K562 (cell line): ENCODE data around the gene KNL1. TPM values are rescaled to one million over a fixed set of nuclear protein-coding genes. Genes with fewer than 3 reads are reported as not detected.

Experiments
- L3MBTL2 ChIP-seq: fragments of 450-650 bp; IDR thresholded peaks from 2 replicates; pipeline ENCODE4 v1.6.1; 2016; ENCODE audit warnings: mild to moderate bottlenecking, moderate library complexity
- MYC ChIP-seq, 2 experiments: fragments of 250-450 bp in 1 of 2; sonication (Bioruptor Pico) in 1 of 2; IDR thresholded peaks; 2 replicates each; pipeline versions ENCODE4 v1.5.1 to v1.6.1; 2012 to 2021; ENCODE audit warnings: low read depth in 2 of 2, borderline replicate concordance in 1 of 2, improper control_type of control experiment in 1 of 2, low read length in 1 of 2, mild to moderate bottlenecking in 1 of 2, moderate library complexity in 1 of 2
- MYNN ChIP-seq, 2 experiments: sonication (generic); formaldehyde crosslinking in 1 of 2; IDR thresholded peaks; 2 replicates each; pipeline versions ENCODE4 v1.5.0 to v1.6.1; 2016 to 2020; ENCODE audit warnings: antibody characterized with exemption in 1 of 2, missing genetic modification reagents in 1 of 2
- PCBP2 ChIP-seq: fragments of 200-400 bp; formaldehyde crosslinking; IDR thresholded peaks from 2 replicates; pipeline ENCODE4 v1.6.1; 2018; ENCODE audit warnings: low read length, low read depth, mild to moderate bottlenecking, moderate library complexity; ENCODE audit not compliant: poor library complexity, severe bottlenecking
- POLR2G ChIP-seq: fragments of 200-400 bp; formaldehyde crosslinking; IDR thresholded peaks from 2 replicates; pipeline ENCODE4 v1.6.1; 2017; ENCODE audit warnings: low read depth, mild to moderate bottlenecking, antibody characterized with exemption, low read length, moderate library complexity
- PREB ChIP-seq: sonication (generic); formaldehyde crosslinking; IDR thresholded peaks from 2 replicates; pipeline ENCODE4 v1.8.1; 2023; ENCODE audit warnings: mild to moderate bottlenecking, missing genetic modification reagents
- RFX5 ChIP-seq: IDR thresholded peaks from 2 replicates; pipeline ENCODE4 v1.6.1; 2011; ENCODE audit warnings: low read depth, mild to moderate bottlenecking, improper control_type of control experiment, low read length
- SAP30 ChIP-seq: fragments of 200-600 bp; sonication (generic); IDR thresholded peaks from 2 replicates; pipeline ENCODE4 v1.6.1; 2012; ENCODE audit warnings: borderline replicate concordance, low read depth, mild to moderate bottlenecking, moderate library complexity, low read length, control low read depth, inconsistent platforms; ENCODE audit not compliant: insufficient read depth, poor library complexity, severe bottlenecking
- ZFP30 ChIP-seq: fragments of 250-450 bp; sonication (Bioruptor Pico); IDR thresholded peaks from 2 replicates; pipeline ENCODE4 v1.8.0; 2022; ENCODE audit warnings: moderate library complexity, mild to moderate bottlenecking, inconsistent platforms, borderline replicate concordance
- ZHX1 ChIP-seq: fragments of 150-350 bp; conservative IDR thresholded peaks from 2 replicates; pipeline ENCODE4 v1.6.1; 2014; ENCODE audit warnings: low read length
- ZNF274 ChIP-seq: IDR thresholded peaks from 2 replicates; pipeline ENCODE4 v1.6.1; 2011; ENCODE audit warnings: low read depth, mild to moderate bottlenecking, low read length, moderate library complexity, borderline replicate concordance
- polyA plus RNA-seq, 8 experiments: library from polyadenylated mRNA; depleted of rRNA in 4 of 8; stranded (reverse) in 5 of 8; unstranded in 3 of 8; fragments of >200 nt; fragmentation: Nextera tagmentation in 2 of 8; fragmentation: Illumina TruSeq in 1 of 8; extraction: Ambion mirVana in 2 of 8; extraction: Trizol in 1 of 8; gene quantifications; 2 replicates each; pipeline versions ENCODE4 v1.2.1 to v1.2.3, GENCODE V29; 2011 to 2014; ENCODE audit warnings: inconsistent platforms in 1 of 8, missing spikeins in 1 of 8
- total RNA-seq, 7 experiments: library from RNA; depleted of rRNA in 6 of 7; stranded (reverse); fragments of >200 nt in 6 of 7; fragmentation: Illumina TruSeq in 2 of 7; extraction: Trizol in 2 of 7; gene quantifications; 2 replicates each; pipeline versions ENCODE4 v1.2.1 to v1.2.3, GENCODE V29; 2011 to 2021; ENCODE audit warnings: low replicate concordance in 1 of 7
- TF ChIP-seq, protein P1 (sequence below), 2 experiments: fragments of 450-650 bp in 1 of 2; IDR thresholded peaks; 2 replicates each; pipeline ENCODE4 v1.6.1; 2011 to 2017; ENCODE audit warnings: low read depth in 2 of 2, antibody characterized with exemption in 1 of 2, borderline replicate concordance in 1 of 2, low read length in 1 of 2, mild to moderate bottlenecking in 1 of 2, mixed read lengths in 1 of 2; ENCODE audit not compliant: control insufficient read depth in 1 of 2
- TF ChIP-seq, protein P2 (sequence below): sonication (generic); formaldehyde crosslinking; IDR thresholded peaks from 2 replicates; pipeline ENCODE4 v1.9.0; 2022; ENCODE audit warnings: mild to moderate bottlenecking, missing genetic modification reagents
- TF ChIP-seq, protein P3 (sequence below): fragments of 450-650 bp; formaldehyde crosslinking; IDR thresholded peaks from 2 replicates; pipeline ENCODE4 v1.4.0; 2022; ENCODE audit warnings: missing genetic modification characterization

Gene KNL1
- total and polyA plus RNA-seq, 9 of the 15 experiments (the other 6 are each of a cell fraction or from before 2014, with no cell fraction given) = 14.5 to 65.4 (median 34.6) TPM

DNA sequence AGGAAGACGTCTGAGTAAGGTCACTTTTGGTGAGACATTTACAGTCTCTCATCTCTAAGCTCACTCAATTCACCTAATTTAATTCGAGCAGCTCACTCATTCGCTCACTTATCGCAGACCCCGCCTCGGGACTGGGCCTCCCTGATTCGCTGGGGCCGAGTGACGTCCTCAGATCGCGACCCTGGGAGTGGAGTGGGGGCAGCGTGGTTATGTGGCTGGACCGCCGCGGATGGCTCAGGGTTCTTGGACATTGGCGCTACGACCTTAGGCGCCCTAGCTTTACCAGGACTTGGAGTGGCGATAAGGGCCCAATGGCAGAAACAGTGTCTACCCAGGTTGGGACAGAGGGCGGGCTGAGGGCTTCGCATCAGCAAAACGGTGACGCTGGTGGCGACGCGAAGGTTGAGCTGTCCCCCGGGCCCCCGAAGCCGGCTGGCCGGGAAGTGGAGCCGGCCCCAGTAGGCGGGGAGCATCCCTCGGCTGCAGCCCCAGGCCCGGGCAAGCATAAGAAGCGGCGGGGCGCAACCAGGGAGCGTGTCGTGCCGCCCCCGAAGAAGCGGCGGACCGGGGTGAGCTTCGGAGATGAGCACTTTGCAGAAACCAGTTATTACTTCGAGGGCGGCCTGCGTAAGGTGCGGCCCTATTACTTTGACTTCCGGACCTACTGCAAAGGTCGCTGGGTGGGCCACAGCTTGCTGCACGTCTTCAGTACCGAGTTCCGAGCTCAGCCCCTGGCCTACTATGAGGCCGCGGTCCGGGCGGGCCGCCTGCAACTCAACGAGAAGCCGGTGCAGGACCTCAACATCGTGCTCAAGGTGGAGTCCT lies 24.7 kb upstream of the KNL1 start, which contains the start of gene RPUSD2 (continued):
- TF ChIP-seq SAP30 = peak; percentile 96
- TF ChIP-seq ZHX1 = no peak
- TF ChIP-seq, protein P1, sequence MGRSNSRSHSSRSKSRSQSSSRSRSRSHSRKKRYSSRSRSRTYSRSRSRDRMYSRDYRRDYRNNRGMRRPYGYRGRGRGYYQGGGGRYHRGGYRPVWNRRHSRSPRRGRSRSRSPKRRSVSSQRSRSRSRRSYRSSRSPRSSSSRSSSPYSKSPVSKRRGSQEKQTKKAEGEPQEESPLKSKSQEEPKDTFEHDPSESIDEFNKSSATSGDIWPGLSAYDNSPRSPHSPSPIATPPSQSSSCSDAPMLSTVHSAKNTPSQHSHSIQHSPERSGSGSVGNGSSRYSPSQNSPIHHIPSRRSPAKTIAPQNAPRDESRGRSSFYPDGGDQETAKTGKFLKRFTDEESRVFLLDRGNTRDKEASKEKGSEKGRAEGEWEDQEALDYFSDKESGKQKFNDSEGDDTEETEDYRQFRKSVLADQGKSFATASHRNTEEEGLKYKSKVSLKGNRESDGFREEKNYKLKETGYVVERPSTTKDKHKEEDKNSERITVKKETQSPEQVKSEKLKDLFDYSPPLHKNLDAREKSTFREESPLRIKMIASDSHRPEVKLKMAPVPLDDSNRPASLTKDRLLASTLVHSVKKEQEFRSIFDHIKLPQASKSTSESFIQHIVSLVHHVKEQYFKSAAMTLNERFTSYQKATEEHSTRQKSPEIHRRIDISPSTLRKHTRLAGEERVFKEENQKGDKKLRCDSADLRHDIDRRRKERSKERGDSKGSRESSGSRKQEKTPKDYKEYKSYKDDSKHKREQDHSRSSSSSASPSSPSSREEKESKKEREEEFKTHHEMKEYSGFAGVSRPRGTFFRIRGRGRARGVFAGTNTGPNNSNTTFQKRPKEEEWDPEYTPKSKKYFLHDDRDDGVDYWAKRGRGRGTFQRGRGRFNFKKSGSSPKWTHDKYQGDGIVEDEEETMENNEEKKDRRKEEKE (IDR thresholded peaks at IDR 0.05; ENCODE audit: borderline replicate concordance in 1 of 2, control insufficient read depth in 1 of 2, low read depth in 2 of 2, low read length in 1 of 2) = no peak
- TF ChIP-seq MYC (IDR thresholded peaks at IDR 0.05; ENCODE audit: low read depth, low read length) = peak; percentile 98
- peak; percentile 86 for TF ChIP-seq MYC (CRISPR knock-in tag; IDR thresholded peaks at IDR 0.05; ENCODE audit: borderline replicate concordance, low read depth)
- no peak for TF ChIP-seq PCBP2
- no peak for TF ChIP-seq ZNF274
- no peak for TF ChIP-seq RFX5
- peak; percentile 85 for TF ChIP-seq POLR2G
- TF ChIP-seq PREB = 0 out of 2 replicates have a peak, but pooled peaks have one; percentile 18
- TF ChIP-seq, protein P2, sequence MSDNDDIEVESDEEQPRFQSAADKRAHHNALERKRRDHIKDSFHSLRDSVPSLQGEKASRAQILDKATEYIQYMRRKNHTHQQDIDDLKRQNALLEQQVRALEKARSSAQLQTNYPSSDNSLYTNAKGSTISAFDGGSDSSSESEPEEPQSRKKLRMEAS (CRISPR knock-in tag) = peak; percentile 90
- TF ChIP-seq L3MBTL2 = peak; percentile 32; the same call in 1 of the 2 replicates
- TF ChIP-seq, protein P3, sequence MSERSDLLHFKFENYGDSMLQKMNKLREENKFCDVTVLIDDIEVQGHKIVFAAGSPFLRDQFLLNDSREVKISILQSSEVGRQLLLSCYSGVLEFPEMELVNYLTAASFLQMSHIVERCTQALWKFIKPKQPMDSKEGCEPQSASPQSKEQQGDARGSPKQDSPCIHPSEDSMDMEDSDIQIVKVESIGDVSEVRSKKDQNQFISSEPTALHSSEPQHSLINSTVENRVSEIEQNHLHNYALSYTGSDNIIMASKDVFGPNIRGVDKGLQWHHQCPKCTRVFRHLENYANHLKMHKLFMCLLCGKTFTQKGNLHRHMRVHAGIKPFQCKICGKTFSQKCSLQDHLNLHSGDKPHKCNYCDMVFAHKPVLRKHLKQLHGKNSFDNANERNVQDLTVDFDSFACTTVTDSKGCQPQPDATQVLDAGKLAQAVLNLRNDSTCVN (CRISPR knock-in tag) = no peak; the same call in 1 of the 2 replicates
- no peak for TF ChIP-seq MYNN (IDR thresholded peaks at IDR 0.05)
- TF ChIP-seq MYNN (CRISPR knock-in tag; IDR thresholded peaks at IDR 0.05) = no peak
- no peak for TF ChIP-seq ZFP30 (CRISPR knock-in tag)
